MM.1S (cell line): ENCODE results near the gene PHF12.

Source experiments
- CTCF ChIP-seq: fragments of 300-600 bp; sonication (generic); IDR thresholded peaks from 2 replicates; pipeline ENCODE4 v1.5.1; 2016; ENCODE audit warnings: antibody characterized with exemption, low read length, mixed read lengths
- EZH2 ChIP-seq: fragments of 300-600 bp; sonication (generic); optimal IDR thresholded peaks from 2 replicates; pipeline ENCODE3; 2017; ENCODE audit warnings: low read depth, mild to moderate bottlenecking, antibody characterized with exemption, low read length, mixed read lengths
- EZH2phosphoT487 ChIP-seq: fragments of 300-600 bp; sonication (generic); IDR thresholded peaks from 2 replicates; pipeline ENCODE4 v1.6.1; 2018; ENCODE audit warnings: antibody characterized with exemption, low read length

- TF ChIP-seq CTCF (no peak), EZH2phosphoT487 (no peak), EZH2 (no peak)
Observed at GRCh38 chr17:28897769-28898526, 53.4 kb downstream of the PHF12 start.
